Brain microvascular endothelial cell (primary cell): ENCODE measurements around the gene TARM1.
"Not testable (repeated sequence)": the region's sequence is repeated elsewhere in the genome, so short reads cannot be mapped to it uniquely, and the experiment has no call there.

Experiments
- DNase-seq: peaks from one replicate; pipeline ENCODE4 v3.0.0-alpha.2; 2020
- H3K27ac ChIP-seq: fragments of 250-450 bp; sonication (Bioruptor Pico); 2 replicates; pipeline ENCODE4 v1.5.1; 2020; ENCODE audit warnings: mild to moderate bottlenecking, moderate library complexity
- H3K27me3 ChIP-seq: fragments of 250-450 bp; sonication (Bioruptor Pico); replicated peaks from 2 replicates; pipeline ENCODE4 v1.5.1; 2020; ENCODE audit warnings: mild to moderate bottlenecking
- H3K36me3 ChIP-seq: fragments of 250-450 bp; sonication (Bioruptor Pico); replicated peaks from 2 replicates; pipeline ENCODE4 v1.5.1; 2020; ENCODE audit warnings: mild to moderate bottlenecking
- H3K4me3 ChIP-seq: 2 replicates; pipeline ENCODE4 v1.5.1; 2011; ENCODE audit warnings: low read depth, mild to moderate bottlenecking, control low read depth, low read length, moderate library complexity
- CTCF ChIP-seq: IDR thresholded peaks from 2 replicates; pipeline ENCODE4 v1.5.1; 2011; ENCODE audit warnings: low read depth, mild to moderate bottlenecking, moderate library complexity, low read length, control low read depth, inconsistent platforms; ENCODE audit errors: missing control alignments
- in situ Hi-C: cut with HindIII; loops from 2 replicates; pipeline ENCODE4 v1.10.0; 2017; ENCODE audit warnings: low sequenced_read_pairs, low pct_ligation_motif_present

The TARM1 gene

GRCh38 chr19:54045771-54046170, 35.4 kb downstream of the TARM1 start:
- Histone ChIP-seq H3K27me3 (no peaks in the 10 kb centered on the region), H3K4me3 (no peak overlapping the region), H3K36me3 (no peaks in the 10 kb centered on the region), H3K27ac (no peak overlapping the region)
- TF ChIP-seq CTCF, result no peak
- in situ Hi-C loops, result no loop called here
- DNase-seq, result no peak

- Histone ChIP-seq H3K27ac (no peak overlapping the region), H3K4me3 (no peak overlapping the region), H3K36me3 (no peaks in the 10 kb centered on the region), H3K27me3 (no peaks in the 10 kb centered on the region)
- TF ChIP-seq CTCF, result no peak
- in situ Hi-C loops, result no loop called here
- no peak for DNase-seq
These were observed 38.2 kb downstream of the TARM1 start for GRCh38 chr19:54042989-54043388.

GRCh38 chr19:54041969-54042606, 39.1 kb downstream of the TARM1 start:
- in situ Hi-C loops, result no loop called here
- no peaks in the 10 kb centered on the region for H3K27me3 ChIP-seq
- H3K27ac ChIP-seq, result no peak overlapping the region
- no peak overlapping the region for H3K4me3 ChIP-seq
- no peak for DNase-seq
- no peaks in the 10 kb centered on the region for H3K36me3 ChIP-seq
- no peak for TF ChIP-seq CTCF

GRCh38 chr19:54040003-54040402, 41.2 kb downstream of the TARM1 start:
- Histone ChIP-seq H3K27ac (no peak overlapping the region), H3K4me3 (no peak overlapping the region), H3K36me3 (no peaks in the 10 kb centered on the region), H3K27me3 (no peaks in the 10 kb centered on the region)
- no peak for DNase-seq
- in situ Hi-C loops, result no loop called here
- no peak for TF ChIP-seq CTCF

GRCh38 chr19:54036542-54036941, 44.6 kb downstream of the TARM1 start:
- H3K27me3 ChIP-seq, H3K36me3 ChIP-seq, H3K27ac ChIP-seq, DNase-seq, H3K4me3 ChIP-seq, in situ Hi-C loops: not testable (repeated sequence)

GRCh38 chr19:54035215-54036178, 45.7 kb downstream of the TARM1 start:
- peak; percentile 78 for DNase-seq
- Histone ChIP-seq H3K4me3 (no peak overlapping the region), H3K36me3 (no peaks in the 10 kb centered on the region), H3K27ac (peak overlapping the region; percentile 65), H3K27me3 (no peaks in the 10 kb centered on the region)
- no peak for TF ChIP-seq CTCF
- in situ Hi-C loops, result no loop called here
